Right atrium auricular region (tissue), 2 donors: ENCODE measurements around the gene SEL1L3. TPM values are rescaled to one million over a fixed set of nuclear protein-coding genes. Genes with fewer than 3 reads are reported as not detected.

ENCODE experiments used
- DNase-seq: peaks from one replicate; pipeline ENCODE4 v3.0.0-alpha.2; 2019; ENCODE audit warnings: low spot score
- H3K27ac ChIP-seq, 2 donors: fragments of 200-600 bp; sonication (generic); 1 replicate in 1 of 2; 2 replicates in 1 of 2; pipeline ENCODE4 v1.5.1; 2016 to 2019
- H3K27me3 ChIP-seq, 2 donors: fragments of 200-600 bp; sonication (generic); one replicate each; pipeline versions ENCODE4 v1.5.1 to v1.6.0; 2017 to 2019
- H3K36me3 ChIP-seq: fragments of 200-600 bp; sonication (generic); one replicate; pipeline ENCODE4 v1.5.1; 2016
- H3K4me1 ChIP-seq, 2 donors: fragments of 200-600 bp; sonication (generic); one replicate each; pipeline versions ENCODE4 v1.5.1 to v1.6.0; 2017 to 2019
- H3K4me3 ChIP-seq, 2 donors: fragments of 200-600 bp; sonication (generic); 1 replicate in 1 of 2; 2 replicates in 1 of 2; pipeline ENCODE4 v1.5.1; 2017 to 2019; ENCODE audit warnings: mild to moderate bottlenecking in 1 of 2, moderate library complexity in 1 of 2
- H3K9me3 ChIP-seq, 2 donors: fragments of 200-600 bp; sonication (generic); one replicate each; pipeline ENCODE4 v1.5.1; 2019
- CTCF ChIP-seq, 2 donors: fragments of 200-600 bp; sonication (generic); IDR thresholded peaks; one replicate each; pipeline ENCODE4 v1.5.1; 2019; ENCODE audit warnings: antibody characterized with exemption in 2 of 2
- total RNA-seq, 2 donors: library from RNA; depleted of rRNA; stranded (reverse); fragments of >200 nt; gene quantifications; one replicate each; pipeline ENCODE4 v1.1.0, GENCODE V29; 2016

Gene SEL1L3
- total RNA-seq, 2 donors from 2014 or later = 5.4 to 7.2 TPM

GRCh38 chr4:25903900-25904747, 41.3 kb upstream of the SEL1L3 start:
- peaks cover 0 to 7% of the 10 kb centered on the region in 2 donors for H3K4me1 ChIP-seq
- H3K9me3 ChIP-seq = no peaks in the 10 kb centered on the region
- H3K4me3 ChIP-seq = no peak overlapping the region
- no peaks in the 10 kb centered on the region for H3K36me3 ChIP-seq
- H3K27ac ChIP-seq = no peak overlapping the region
- no peak for TF ChIP-seq CTCF (IDR thresholded peaks at IDR 0.05)
- DNase-seq = no peak
- H3K27me3 ChIP-seq = no peaks in the 10 kb centered on the region

GRCh38 chr4:25901030-25901430, 38.2 kb upstream of the SEL1L3 start:
- Histone ChIP-seq H3K4me3 (no peak overlapping the region), H3K4me1 (peaks cover 0 to 7% of the 10 kb centered on the region in 2 donors), H3K27ac (no peak overlapping the region), H3K9me3 (no peaks in the 10 kb centered on the region), H3K36me3 (no peaks in the 10 kb centered on the region), H3K27me3 (no peaks in the 10 kb centered on the region)
- no peak for DNase-seq
- TF ChIP-seq CTCF (IDR thresholded peaks at IDR 0.05) = no peak

- DNase-seq = no peak
- Histone ChIP-seq H3K9me3 (no peaks in the 10 kb centered on the region), H3K4me3 (no peak overlapping the region), H3K27ac (no peak overlapping the region), H3K36me3 (no peaks in the 10 kb centered on the region), H3K27me3 (no peaks in the 10 kb centered on the region), H3K4me1 (peaks cover 0 to 7% of the 10 kb centered on the region in 2 donors)
- TF ChIP-seq CTCF (IDR thresholded peaks at IDR 0.05) = no peak
Observed at GRCh38 chr4:25900310-25900709, 37.5 kb upstream of the SEL1L3 start.

GRCh38 chr4:25896776-25897539, 34.2 kb upstream of the SEL1L3 start:
- Histone ChIP-seq H3K27me3 (no peaks in the 10 kb centered on the region), H3K27ac (no peak overlapping the region)

GRCh38 chr4:25892796-25893195, 30.0 kb upstream of the SEL1L3 start:
- no peaks in the 10 kb centered on the region for H3K27me3 ChIP-seq
- TF ChIP-seq CTCF (IDR thresholded peaks at IDR 0.05) = no peak
- no peaks in the 10 kb centered on the region for H3K4me1 ChIP-seq
- no peak overlapping the region for H3K4me3 ChIP-seq
- no peak for DNase-seq
- H3K9me3 ChIP-seq = no peaks in the 10 kb centered on the region
- no peaks in the 10 kb centered on the region for H3K36me3 ChIP-seq
- no peak overlapping the region for H3K27ac ChIP-seq

More at GRCh38 chr4:25896776-25897539, 34.2 kb upstream of the SEL1L3 start:
- TF ChIP-seq CTCF (IDR thresholded peaks at IDR 0.05) = no peak
- no peaks in the 10 kb centered on the region for H3K36me3 ChIP-seq
- no peak overlapping the region for H3K4me3 ChIP-seq
- no peaks in the 10 kb centered on the region for H3K9me3 ChIP-seq
- H3K4me1 ChIP-seq = peaks cover 0 to 7% of the 10 kb centered on the region in 2 donors
- no peak for DNase-seq
